ENCODE measurements around the gene MECR.

The MECR gene, protein sequence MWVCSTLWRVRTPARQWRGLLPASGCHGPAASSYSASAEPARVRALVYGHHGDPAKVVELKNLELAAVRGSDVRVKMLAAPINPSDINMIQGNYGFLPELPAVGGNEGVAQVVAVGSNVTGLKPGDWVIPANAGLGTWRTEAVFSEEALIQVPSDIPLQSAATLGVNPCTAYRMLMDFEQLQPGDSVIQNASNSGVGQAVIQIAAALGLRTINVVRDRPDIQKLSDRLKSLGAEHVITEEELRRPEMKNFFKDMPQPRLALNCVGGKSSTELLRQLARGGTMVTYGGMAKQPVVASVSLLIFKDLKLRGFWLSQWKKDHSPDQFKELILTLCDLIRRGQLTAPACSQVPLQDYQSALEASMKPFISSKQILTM

GRCh38 chr1:29230553-29231378, at the start of gene MECR:
MECR (minus strand) TSS chr1:29230934; CDS start chr1:29230906, 28 bp downstream.
- DNase-seq, result peak; percentile 77 to 91

GRCh38 chr1:29279951-29280391, 49.2 kb upstream of the MECR start:
- DNase-seq, result no peak

GRCh38 chr1:29279406-29279805, 48.7 kb upstream of the MECR start:
- DNase-seq, result no peak

GRCh38 chr1:29278124-29278523, 47.4 kb upstream of the MECR start:
- DNase-seq, result no peak

DNA sequence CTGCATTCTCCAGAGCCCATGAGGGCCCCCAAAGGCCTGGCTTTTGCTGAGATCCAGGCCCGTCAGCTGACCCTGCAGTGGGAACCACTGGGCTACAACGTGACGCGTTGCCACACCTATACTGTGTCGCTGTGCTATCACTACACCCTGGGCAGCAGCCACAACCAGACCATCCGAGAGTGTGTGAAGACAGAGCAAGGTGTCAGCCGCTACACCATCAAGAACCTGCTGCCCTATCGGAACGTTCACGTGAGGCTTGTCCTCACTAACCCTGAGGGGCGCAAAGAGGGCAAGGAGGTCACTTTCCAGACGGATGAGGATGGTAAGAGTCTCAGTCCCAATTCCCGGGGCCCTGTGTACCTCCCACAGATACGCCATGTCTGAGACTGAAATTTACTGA, 44.7 kb upstream of the MECR start:
- no peak for DNase-seq

DNA sequence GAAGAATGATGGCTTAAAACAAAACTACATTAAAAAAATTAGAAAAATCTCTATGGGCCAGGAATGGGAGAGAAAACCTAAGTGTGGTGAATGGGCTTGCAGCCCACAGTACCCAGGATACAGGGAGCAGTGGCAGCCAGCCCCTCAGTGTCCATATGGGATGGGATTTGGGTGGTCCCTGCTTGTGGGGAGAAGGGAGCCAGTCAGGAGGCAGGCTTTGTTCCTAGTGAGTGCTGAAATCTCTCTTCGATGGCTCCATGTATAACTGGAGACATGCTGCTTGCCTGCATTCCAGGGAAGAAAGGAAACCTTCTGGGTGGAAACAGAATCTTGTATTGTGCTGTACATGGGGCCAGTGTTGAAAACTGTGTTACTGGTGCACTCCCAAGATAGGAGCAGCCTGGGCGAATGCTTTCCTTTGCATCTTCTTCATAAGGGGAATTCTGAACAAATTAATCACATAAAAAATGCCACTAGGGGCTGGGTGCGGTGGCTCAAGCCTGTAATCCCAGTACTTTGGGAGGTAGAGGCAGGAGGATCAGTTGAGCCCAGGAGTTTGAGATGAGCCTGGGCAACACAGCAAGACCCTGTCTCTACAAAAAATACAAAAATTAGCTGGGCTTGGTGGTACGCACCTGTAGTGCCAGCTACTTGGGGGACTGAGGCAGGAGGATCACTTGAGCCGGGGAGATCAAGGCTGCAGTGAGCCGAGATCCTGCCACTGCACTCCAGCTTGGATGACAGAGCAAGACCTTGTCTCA, 41.6 kb upstream of the MECR start:
- no peak for DNase-seq

DNA sequence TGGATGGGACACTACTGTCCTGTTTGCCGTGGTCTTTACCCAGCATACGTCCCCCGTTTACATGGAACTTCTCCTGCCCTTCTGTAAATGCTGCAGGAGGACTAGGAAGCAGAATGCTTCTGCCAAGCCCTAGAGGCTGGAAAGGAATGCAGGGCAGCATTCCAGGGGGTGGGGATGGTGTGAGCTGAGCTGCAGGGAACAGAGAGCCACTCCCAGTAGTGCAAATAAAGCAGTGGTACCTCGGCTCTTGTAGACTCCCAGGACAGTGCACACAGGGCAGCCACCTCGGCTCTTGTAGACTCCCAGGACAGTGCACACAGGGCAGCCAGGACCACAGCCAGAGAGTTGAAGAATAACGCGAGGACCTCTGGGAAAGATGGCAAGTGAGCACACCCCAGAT, 41.0 kb upstream of the MECR start:
- DNase-seq, result no peak

- no peak for DNase-seq
These were observed 40.3 kb upstream of the MECR start for GRCh38 chr1:29270929-29271521.

DNA sequence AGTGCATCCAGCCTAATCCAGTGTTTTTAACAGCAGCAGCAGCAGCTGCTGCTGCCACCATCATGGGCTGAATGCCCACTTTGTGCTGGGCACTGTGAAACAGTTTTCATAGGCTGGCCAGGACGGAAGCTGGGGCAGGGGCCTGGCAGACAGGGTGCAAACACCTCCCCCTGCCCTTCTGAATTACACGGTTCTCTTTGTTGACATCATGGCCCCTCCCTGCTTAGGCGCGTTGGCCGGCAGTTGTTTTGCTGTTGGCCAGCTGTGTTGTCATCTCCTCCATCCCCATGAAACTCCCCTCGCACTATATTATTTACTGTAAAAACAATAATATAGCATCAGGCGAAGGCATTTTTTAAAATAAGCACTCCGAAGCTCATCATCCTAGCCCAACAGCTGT, 38.6 kb upstream of the MECR start:
- DNase-seq, result no peak

GRCh38 chr1:29267321-29268070, 36.8 kb upstream of the MECR start:
- no peak for DNase-seq

GRCh38 chr1:29266912-29267311, 36.2 kb upstream of the MECR start:
- DNase-seq, result no peak

GRCh38 chr1:29264773-29265389, 34.1 kb upstream of the MECR start:
- DNase-seq, result no peak

DNA sequence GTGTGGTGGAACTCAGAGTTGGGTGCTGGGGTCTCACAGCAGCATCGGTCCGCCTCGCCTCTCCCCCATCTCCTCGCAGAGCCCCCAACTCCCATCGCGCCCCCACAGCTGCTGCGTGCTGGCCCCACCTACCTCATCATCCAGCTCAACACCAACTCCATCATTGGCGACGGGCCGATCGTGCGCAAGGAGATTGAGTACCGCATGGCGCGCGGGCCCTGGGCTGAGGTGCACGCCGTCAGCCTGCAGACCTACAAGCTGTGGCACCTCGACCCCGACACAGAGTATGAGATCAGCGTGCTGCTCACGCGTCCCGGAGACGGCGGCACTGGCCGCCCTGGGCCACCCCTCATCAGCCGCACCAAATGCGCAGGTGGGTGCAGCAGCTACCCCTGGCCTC, 29.8 kb upstream of the MECR start:
- no peak for DNase-seq

GRCh38 chr1:29259802-29260441, 29.2 kb upstream of the MECR start:
- no peak for DNase-seq

DNA sequence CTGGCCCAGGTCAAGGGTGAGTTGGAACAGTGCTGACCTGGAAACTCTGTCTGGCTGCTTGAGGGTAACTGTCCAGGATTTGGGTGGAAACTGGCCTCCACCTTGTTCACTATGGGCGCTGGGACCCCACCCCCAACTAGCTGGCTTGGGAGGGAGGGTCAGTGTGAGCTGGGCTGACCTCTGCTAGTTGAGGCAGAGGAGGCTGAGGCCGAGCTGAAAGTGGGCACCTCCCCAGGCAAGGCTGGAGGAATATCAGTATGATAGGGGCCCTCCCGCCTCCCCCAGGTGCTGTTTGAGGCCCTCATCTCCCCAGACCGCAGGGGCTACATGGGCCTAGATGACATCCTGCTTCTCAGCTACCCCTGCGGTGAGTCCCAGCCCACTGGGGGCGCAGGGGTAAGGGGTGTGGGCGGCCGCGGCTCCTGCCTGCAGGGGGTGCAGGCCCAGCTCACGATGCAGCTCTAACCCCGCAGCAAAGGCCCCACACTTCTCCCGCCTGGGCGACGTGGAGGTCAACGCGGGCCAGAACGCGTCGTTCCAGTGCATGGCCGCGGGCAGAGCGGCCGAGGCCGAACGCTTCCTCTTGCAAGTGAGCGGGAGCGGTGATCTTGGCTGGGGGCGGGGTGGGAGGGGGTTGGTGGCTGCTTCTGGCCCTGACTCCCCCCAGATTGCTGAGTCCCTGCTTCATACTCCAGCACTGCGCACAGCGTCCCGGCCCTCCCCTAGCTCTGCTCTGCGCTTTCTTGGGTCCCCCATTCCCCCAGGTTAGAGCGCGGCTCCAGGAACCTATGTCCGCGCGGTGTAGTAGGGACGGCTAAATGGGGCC, 28.5 kb upstream of the MECR start:
- no peak for DNase-seq

GRCh38 chr1:29258189-29258975, 27.6 kb upstream of the MECR start:
- DNase-seq, result no peak

GRCh38 chr1:29256979-29257804, 26.5 kb upstream of the MECR start:
- no peak for DNase-seq

DNA sequence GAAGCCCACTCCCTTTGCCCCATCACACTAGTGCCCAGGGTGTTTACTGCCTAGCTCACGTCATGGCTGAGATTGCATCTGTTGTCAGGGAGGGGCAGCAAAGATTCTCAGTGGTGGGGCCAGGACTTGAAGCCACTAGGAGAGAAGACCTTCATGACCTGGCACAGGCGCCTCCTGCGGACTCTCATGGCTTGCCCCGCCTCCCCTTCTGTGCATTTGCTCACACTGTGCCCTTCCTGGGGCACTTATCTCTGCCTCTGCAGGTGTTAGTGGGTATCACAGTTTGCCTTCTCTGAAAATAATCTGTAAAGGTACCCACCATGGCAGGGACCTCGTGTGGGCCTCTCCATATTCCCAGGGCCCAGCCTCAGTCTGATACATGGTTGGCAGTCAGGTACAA, 25.7 kb upstream of the MECR start:
- DNase-seq, result no peak

Measured in NCI-H1930 (cell line).